ENCODE results near the gene PIP5K1C.

Gene PIP5K1C

GRCh38 chr19:3710265-3710812 lies 10.1 kb upstream of the PIP5K1C start:
- TF ChIP-seq CTCF (IDR thresholded peaks at IDR 0.05; ENCODE audit: low read depth, low read length): no peak
- peak; percentile 35 to 67 for DNase-seq (ENCODE audit: low read depth in 2 of 2)

GRCh38 chr19:3708207-3708931 lies 8.1 kb upstream of the PIP5K1C start, which contains the start of gene TJP3:
TSS of gene TJP3 (plus strand) at chr19:3708384. CDS start at chr19:3728433, 20,049 bp downstream.
- TF ChIP-seq CTCF (IDR thresholded peaks at IDR 0.05; ENCODE audit: low read depth, low read length): no peak
- H3K4me3 ChIP-seq (replicated peaks in 1 of 2; ENCODE audit: low read depth in 2 of 2, low read length in 2 of 2): no peak within 1 kb of the TSS
- peak in 1 of 2 donors; percentile 36 for DNase-seq (ENCODE audit: low read depth in 2 of 2)

More at GRCh38 chr19:3710265-3710812, 10.1 kb upstream of the PIP5K1C start:
- H3K4me3 ChIP-seq (replicated peaks in 1 of 2; ENCODE audit: low read depth in 2 of 2, low read length in 2 of 2): no peak overlapping the region

- TF ChIP-seq CTCF (IDR thresholded peaks at IDR 0.05; ENCODE audit: low read depth, low read length): no peak
- DNase-seq (ENCODE audit: low read depth in 2 of 2): no peak
- H3K4me3 ChIP-seq (replicated peaks in 1 of 2; ENCODE audit: low read depth in 2 of 2, low read length in 2 of 2): no peak overlapping the region
Measured at GRCh38 chr19:3707868-3708206, 7.6 kb upstream of the PIP5K1C start.

GRCh38 chr19:3701200-3701599 lies 932 bp upstream of the PIP5K1C start:
- DNase-seq (ENCODE audit: low read depth in 2 of 2): no peak
- no peak for TF ChIP-seq CTCF (IDR thresholded peaks at IDR 0.05; ENCODE audit: low read depth, low read length)
- no peak overlapping the region for H3K4me3 ChIP-seq (replicated peaks in 1 of 2; ENCODE audit: low read depth in 2 of 2, low read length in 2 of 2)

- DNase-seq (ENCODE audit: low read depth in 2 of 2): no peak
- no peak for TF ChIP-seq CTCF (IDR thresholded peaks at IDR 0.05; ENCODE audit: low read depth, low read length)
Measured at GRCh38 chr19:3699741-3700241, 477 bp downstream of the PIP5K1C start.

GRCh38 chr19:3698974-3699740 lies 1.1 kb downstream of the PIP5K1C start:
- TF ChIP-seq CTCF (IDR thresholded peaks at IDR 0.05; ENCODE audit: low read depth, low read length): no peak
- peak overlapping the region; percentile 83 to 88 for H3K4me3 ChIP-seq (replicated peaks in 1 of 2; ENCODE audit: low read depth in 2 of 2, low read length in 2 of 2)
- DNase-seq (ENCODE audit: low read depth in 2 of 2): peak; percentile 57 to 62

More at GRCh38 chr19:3699741-3700241, 477 bp downstream of the PIP5K1C start:
- H3K4me3 ChIP-seq (replicated peaks in 1 of 2; ENCODE audit: low read depth in 2 of 2, low read length in 2 of 2): peak overlapping the region; percentile 83 to 88

Measured in cardiac fibroblast (primary cell).